ENCODE results near the gene SEMA3E.

DNA sequence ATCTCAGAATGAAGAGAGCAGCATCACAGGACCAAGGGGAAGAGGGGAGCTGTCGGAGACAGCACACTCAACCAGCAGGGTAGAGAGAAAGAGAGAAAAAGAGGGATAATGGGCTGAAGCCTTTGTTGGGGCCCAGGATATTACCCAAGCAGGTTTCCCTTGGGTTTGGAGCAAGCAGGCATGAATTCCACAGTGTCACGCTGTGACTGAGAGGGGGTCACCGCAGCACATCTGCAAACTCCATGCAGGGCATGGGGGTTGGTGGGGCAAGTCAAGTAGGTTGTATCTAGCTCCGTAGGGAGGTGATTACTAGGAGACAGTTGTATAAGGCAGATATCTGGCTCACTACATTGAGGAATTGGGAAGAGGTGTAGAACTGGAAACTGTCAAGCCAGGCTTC lies 42.2 kb upstream of the SEMA3E start:
- TF ChIP-seq, protein P1, sequence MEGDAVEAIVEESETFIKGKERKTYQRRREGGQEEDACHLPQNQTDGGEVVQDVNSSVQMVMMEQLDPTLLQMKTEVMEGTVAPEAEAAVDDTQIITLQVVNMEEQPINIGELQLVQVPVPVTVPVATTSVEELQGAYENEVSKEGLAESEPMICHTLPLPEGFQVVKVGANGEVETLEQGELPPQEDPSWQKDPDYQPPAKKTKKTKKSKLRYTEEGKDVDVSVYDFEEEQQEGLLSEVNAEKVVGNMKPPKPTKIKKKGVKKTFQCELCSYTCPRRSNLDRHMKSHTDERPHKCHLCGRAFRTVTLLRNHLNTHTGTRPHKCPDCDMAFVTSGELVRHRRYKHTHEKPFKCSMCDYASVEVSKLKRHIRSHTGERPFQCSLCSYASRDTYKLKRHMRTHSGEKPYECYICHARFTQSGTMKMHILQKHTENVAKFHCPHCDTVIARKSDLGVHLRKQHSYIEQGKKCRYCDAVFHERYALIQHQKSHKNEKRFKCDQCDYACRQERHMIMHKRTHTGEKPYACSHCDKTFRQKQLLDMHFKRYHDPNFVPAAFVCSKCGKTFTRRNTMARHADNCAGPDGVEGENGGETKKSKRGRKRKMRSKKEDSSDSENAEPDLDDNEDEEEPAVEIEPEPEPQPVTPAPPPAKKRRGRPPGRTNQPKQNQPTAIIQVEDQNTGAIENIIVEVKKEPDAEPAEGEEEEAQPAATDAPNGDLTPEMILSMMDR (IDR thresholded peaks at IDR 0.05), result no peak
- TF ChIP-seq POLR2A (IDR thresholded peaks at IDR 0.05; ENCODE audit: low read depth) (no peak), EP300 (IDR thresholded peaks at IDR 0.05) (no peak), POLR2AphosphoS5 (IDR thresholded peaks at IDR 0.05) (no peak)
